ENCODE data around the gene ENC1.

ENC1 gene

DNA sequence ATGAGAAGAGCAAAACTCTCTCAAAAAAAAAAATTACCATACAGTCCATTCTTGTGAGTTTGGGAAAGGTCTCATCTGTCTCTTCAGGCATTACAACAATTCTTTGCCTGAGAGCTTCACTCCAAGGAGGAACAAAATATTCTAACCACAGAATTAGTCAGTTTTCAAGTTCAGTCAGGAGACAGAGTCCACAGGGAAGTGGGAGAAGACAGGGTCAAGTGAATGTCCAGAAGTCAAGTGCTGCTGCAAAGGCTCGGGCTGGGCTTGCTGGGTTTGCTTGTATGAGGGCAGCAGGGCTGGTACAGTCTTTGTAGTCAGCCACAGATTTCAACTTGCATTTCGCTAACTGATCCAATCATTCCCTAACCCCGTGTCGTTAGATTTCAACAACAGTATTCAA is 26.9 kb upstream of the ENC1 start:
- H3K4me2 ChIP-seq, result no peak overlapping the region
- no peak overlapping the region for H3K27ac ChIP-seq
- H3K4me3 ChIP-seq (IDR thresholded peaks at IDR 0.05; ENCODE audit: insufficient read depth, low read depth, low read length), result no peak overlapping the region
- no peaks in the 10 kb centered on the region for H3K36me3 ChIP-seq (ENCODE audit: insufficient read depth)
- H2AFZ ChIP-seq (ENCODE audit: low read depth), result no peak overlapping the region
- H3K79me2 ChIP-seq (ENCODE audit: insufficient read depth, low read depth), result no peaks in the 10 kb centered on the region
- no peaks in the 10 kb centered on the region for H3K27me3 ChIP-seq (ENCODE audit: insufficient read depth, low read depth)
- no peaks in the 10 kb centered on the region for H3K4me1 ChIP-seq (ENCODE audit: low read depth, poor library complexity, severe bottlenecking)
- no peak overlapping the region for H3K9ac ChIP-seq
- TF ChIP-seq CTCF (conservative IDR thresholded peaks at IDR 0.05; ENCODE audit: low read depth, low read length), result no peak
- H4K20me1 ChIP-seq (ENCODE audit: insufficient read depth), result no peaks in the 10 kb centered on the region

DNA sequence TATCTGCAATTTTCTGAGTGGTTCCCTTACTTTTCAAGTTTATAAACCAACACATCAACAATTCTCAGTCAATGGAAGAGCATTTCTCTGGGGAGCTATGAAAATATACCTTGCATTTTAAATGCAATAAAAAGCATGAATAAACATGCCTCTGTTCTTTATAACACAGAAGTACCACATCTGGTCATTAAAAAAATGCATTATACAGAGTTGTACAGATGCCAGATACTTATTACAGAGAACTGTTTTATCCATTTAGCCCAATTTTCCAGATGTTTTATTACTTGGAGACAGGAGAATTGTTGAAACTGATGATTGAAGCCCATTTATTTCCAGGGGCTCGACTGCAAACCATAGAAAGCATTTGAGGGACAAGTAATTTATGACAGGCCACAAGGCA is 25.3 kb upstream of the ENC1 start:
- TF ChIP-seq CTCF (conservative IDR thresholded peaks at IDR 0.05; ENCODE audit: low read depth, low read length), result no peak
- H3K36me3 ChIP-seq (ENCODE audit: insufficient read depth), result no peaks in the 10 kb centered on the region
- H3K4me3 ChIP-seq (IDR thresholded peaks at IDR 0.05; ENCODE audit: insufficient read depth, low read depth, low read length), result no peak overlapping the region
- no peak overlapping the region for H3K4me2 ChIP-seq
- H3K4me1 ChIP-seq (ENCODE audit: low read depth, poor library complexity, severe bottlenecking), result no peaks in the 10 kb centered on the region
- H3K79me2 ChIP-seq (ENCODE audit: insufficient read depth, low read depth), result no peaks in the 10 kb centered on the region
- no peak overlapping the region for H3K27ac ChIP-seq
- H4K20me1 ChIP-seq (ENCODE audit: insufficient read depth), result no peaks in the 10 kb centered on the region
- no peak overlapping the region for H3K9ac ChIP-seq
- no peak overlapping the region for H2AFZ ChIP-seq (ENCODE audit: low read depth)
- H3K27me3 ChIP-seq (ENCODE audit: insufficient read depth, low read depth), result no peaks in the 10 kb centered on the region

- no peak overlapping the region for H3K9ac ChIP-seq
- H3K4me3 ChIP-seq (IDR thresholded peaks at IDR 0.05; ENCODE audit: insufficient read depth, low read depth, low read length), result no peak overlapping the region
- no peak overlapping the region for H3K27ac ChIP-seq
- no peak overlapping the region for H2AFZ ChIP-seq (ENCODE audit: low read depth)
- no peak for TF ChIP-seq CTCF (conservative IDR thresholded peaks at IDR 0.05; ENCODE audit: low read depth, low read length)
- no peak overlapping the region for H3K4me2 ChIP-seq
- no peaks in the 10 kb centered on the region for H4K20me1 ChIP-seq (ENCODE audit: insufficient read depth)
- H3K36me3 ChIP-seq (ENCODE audit: insufficient read depth), result no peaks in the 10 kb centered on the region
- no peaks in the 10 kb centered on the region for H3K27me3 ChIP-seq (ENCODE audit: insufficient read depth, low read depth)
- no peaks in the 10 kb centered on the region for H3K79me2 ChIP-seq (ENCODE audit: insufficient read depth, low read depth)
- no peaks in the 10 kb centered on the region for H3K4me1 ChIP-seq (ENCODE audit: low read depth, poor library complexity, severe bottlenecking)
Measured at GRCh38 chr5:74665273-74665672, 24.7 kb upstream of the ENC1 start.

DNA sequence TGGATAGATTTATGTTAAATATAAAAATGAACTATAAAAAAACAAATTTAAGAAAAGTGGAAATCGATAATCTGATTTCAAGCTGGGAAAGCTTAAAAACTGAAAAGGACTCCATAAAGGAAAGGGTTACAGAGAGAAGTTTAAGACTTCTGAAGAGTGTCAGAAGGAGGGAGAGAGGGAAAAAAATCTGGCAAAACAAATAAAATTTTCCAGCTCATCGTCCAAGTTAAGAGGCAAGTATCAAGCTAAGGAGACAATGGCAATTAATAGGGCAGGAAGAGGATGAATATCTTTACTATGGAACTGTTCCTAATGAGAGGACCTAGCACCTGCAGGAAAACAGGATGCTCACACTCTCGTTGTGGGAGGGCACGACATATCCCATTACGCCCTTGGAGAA is 24.0 kb upstream of the ENC1 start:
- Histone ChIP-seq H3K4me3 (IDR thresholded peaks at IDR 0.05; ENCODE audit: insufficient read depth, low read depth, low read length) (no peak overlapping the region), H4K20me1 (ENCODE audit: insufficient read depth) (no peaks in the 10 kb centered on the region), H3K79me2 (ENCODE audit: insufficient read depth, low read depth) (no peaks in the 10 kb centered on the region), H3K4me2 (no peak overlapping the region), H3K9ac (no peak overlapping the region), H3K36me3 (ENCODE audit: insufficient read depth) (no peaks in the 10 kb centered on the region), H2AFZ (ENCODE audit: low read depth) (no peak overlapping the region), H3K27me3 (ENCODE audit: insufficient read depth, low read depth) (no peaks in the 10 kb centered on the region), H3K4me1 (ENCODE audit: low read depth, poor library complexity, severe bottlenecking) (no peaks in the 10 kb centered on the region), H3K27ac (no peak overlapping the region)
- no peak for TF ChIP-seq CTCF (conservative IDR thresholded peaks at IDR 0.05; ENCODE audit: low read depth, low read length)

GRCh38 chr5:74660873-74661272 is 20.3 kb upstream of the ENC1 start:
- H3K79me2 ChIP-seq (ENCODE audit: insufficient read depth, low read depth), result no peaks in the 10 kb centered on the region
- H3K9ac ChIP-seq, result no peak overlapping the region
- H2AFZ ChIP-seq (ENCODE audit: low read depth), result no peak overlapping the region
- no peaks in the 10 kb centered on the region for H3K27me3 ChIP-seq (ENCODE audit: insufficient read depth, low read depth)
- H4K20me1 ChIP-seq (ENCODE audit: insufficient read depth), result no peaks in the 10 kb centered on the region
- no peak overlapping the region for H3K4me2 ChIP-seq
- no peaks in the 10 kb centered on the region for H3K4me1 ChIP-seq (ENCODE audit: low read depth, poor library complexity, severe bottlenecking)
- H3K27ac ChIP-seq, result no peak overlapping the region
- no peaks in the 10 kb centered on the region for H3K36me3 ChIP-seq (ENCODE audit: insufficient read depth)
- H3K4me3 ChIP-seq (IDR thresholded peaks at IDR 0.05; ENCODE audit: insufficient read depth, low read depth, low read length), result no peak overlapping the region
- TF ChIP-seq CTCF (conservative IDR thresholded peaks at IDR 0.05; ENCODE audit: low read depth, low read length), result no peak

Measured in KMS-11 (cell line).